ENCODE measurements around the gene VPS51.

- TF ChIP-seq CTCF (conservative IDR thresholded peaks at IDR 0.05) (no peak), ZFX (IDR thresholded peaks at IDR 0.05) (no peak)
These were observed 51.5 kb downstream of the VPS51 start for GRCh38 chr11:65147352-65148075.
